HG03066 (cell line): Measurements from ENCODE around the gene KRTAP10-10.
"Not testable (repeated sequence)": the region's sequence is repeated elsewhere in the genome, so short reads cannot be mapped to it uniquely, and the experiment has no call there.

Experiments used
- ATAC-seq: cut with Tn5 transposase; IDR thresholded peaks from one replicate; pipeline ENCODE4 v1.9.1; 2021; ENCODE audit warnings: low read depth; ENCODE audit not compliant: unreplicated experiment

Gene KRTAP10-10

GRCh38 chr21:44637018-44637850, at the start of gene KRTAP10-10:
TSS of gene KRTAP10-10 (plus strand) at chr21:44637356. CDS start at chr21:44637418, 62 bp downstream.
- ATAC-seq, result no peak

- ATAC-seq, result no peak
These were observed 48.1 kb upstream of the KRTAP10-10 start for GRCh38 chr21:44589094-44589493.

- no peak for ATAC-seq
These were observed 47.4 kb upstream of the KRTAP10-10 start for GRCh38 chr21:44589586-44590305.

- no peak for ATAC-seq
These were observed 46.8 kb upstream of the KRTAP10-10 start for GRCh38 chr21:44590311-44590721.

- not testable (repeated sequence) for ATAC-seq
These were observed 46.0 kb upstream of the KRTAP10-10 start for GRCh38 chr21:44590897-44591800.

GRCh38 chr21:44591801-44592130, 45.4 kb upstream of the KRTAP10-10 start:
- ATAC-seq, result not testable (repeated sequence)

GRCh38 chr21:44592446-44593311, 44.5 kb upstream of the KRTAP10-10 start, which contains the start of gene KRTAP10-6:
TSS of gene KRTAP10-6 (minus strand) at chr21:44592505. CDS start at chr21:44592484, 21 bp downstream.
- ATAC-seq, result no peak

- ATAC-seq, result no peak
These were observed 43.4 kb upstream of the KRTAP10-10 start for GRCh38 chr21:44593598-44594405.

GRCh38 chr21:44594406-44594916, 42.7 kb upstream of the KRTAP10-10 start:
- no peak for ATAC-seq

- ATAC-seq, result no peak
These were observed 41.6 kb upstream of the KRTAP10-10 start for GRCh38 chr21:44595524-44595923.

- no peak for ATAC-seq
These were observed 41.0 kb upstream of the KRTAP10-10 start for GRCh38 chr21:44596068-44596725.

GRCh38 chr21:44598061-44598460, 39.1 kb upstream of the KRTAP10-10 start:
- no peak for ATAC-seq

- ATAC-seq, result no peak
These were observed 37.7 kb upstream of the KRTAP10-10 start for GRCh38 chr21:44599264-44600029.

GRCh38 chr21:44600118-44600978, 36.8 kb upstream of the KRTAP10-10 start, which contains the start of gene KRTAP10-7:
TSS of gene KRTAP10-7 (plus strand) at chr21:44600597. CDS start at chr21:44600622, 25 bp downstream.
- ATAC-seq, result not testable (repeated sequence)

- not testable (repeated sequence) for ATAC-seq
These were observed 36.1 kb upstream of the KRTAP10-10 start for GRCh38 chr21:44601091-44601490.
